Measurements from ENCODE around the gene ZNF385B. TPM values are rescaled to one million over a fixed set of nuclear protein-coding genes. Genes with fewer than 3 reads are reported as not detected.

Gene ZNF385B
- total RNA-seq, 4 donors from 2014 or later: 0.89 to 3.6 (median 1.8) TPM

- no peak overlapping the region for H3K27ac ChIP-seq
- no peaks in the 10 kb centered on the region for H3K9me3 ChIP-seq
- H3K4me1 ChIP-seq: no peaks in the 10 kb centered on the region
- H3K36me3 ChIP-seq: no peaks in the 10 kb centered on the region
- H3K27me3 ChIP-seq: no peaks in the 10 kb centered on the region
- TF ChIP-seq POLR2A (IDR thresholded peaks at IDR 0.05) (no peak), EP300 (IDR thresholded peaks at IDR 0.05) (no peak), POLR2AphosphoS5 (IDR thresholded peaks at IDR 0.05) (no peak)
- TF ChIP-seq, protein P1, sequence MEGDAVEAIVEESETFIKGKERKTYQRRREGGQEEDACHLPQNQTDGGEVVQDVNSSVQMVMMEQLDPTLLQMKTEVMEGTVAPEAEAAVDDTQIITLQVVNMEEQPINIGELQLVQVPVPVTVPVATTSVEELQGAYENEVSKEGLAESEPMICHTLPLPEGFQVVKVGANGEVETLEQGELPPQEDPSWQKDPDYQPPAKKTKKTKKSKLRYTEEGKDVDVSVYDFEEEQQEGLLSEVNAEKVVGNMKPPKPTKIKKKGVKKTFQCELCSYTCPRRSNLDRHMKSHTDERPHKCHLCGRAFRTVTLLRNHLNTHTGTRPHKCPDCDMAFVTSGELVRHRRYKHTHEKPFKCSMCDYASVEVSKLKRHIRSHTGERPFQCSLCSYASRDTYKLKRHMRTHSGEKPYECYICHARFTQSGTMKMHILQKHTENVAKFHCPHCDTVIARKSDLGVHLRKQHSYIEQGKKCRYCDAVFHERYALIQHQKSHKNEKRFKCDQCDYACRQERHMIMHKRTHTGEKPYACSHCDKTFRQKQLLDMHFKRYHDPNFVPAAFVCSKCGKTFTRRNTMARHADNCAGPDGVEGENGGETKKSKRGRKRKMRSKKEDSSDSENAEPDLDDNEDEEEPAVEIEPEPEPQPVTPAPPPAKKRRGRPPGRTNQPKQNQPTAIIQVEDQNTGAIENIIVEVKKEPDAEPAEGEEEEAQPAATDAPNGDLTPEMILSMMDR (IDR thresholded peaks at IDR 0.05): no peak
- 87% methylated on average over 4 of the region's 4 CpGs for WGBS
- H3K4me3 ChIP-seq: no peak overlapping the region
- DNase-seq (ENCODE audit: low spot score in 2 of 2): no peak
Observed at GRCh38 chr2:179712825-179713224, 148.6 kb downstream of the ZNF385B start.

DNA sequence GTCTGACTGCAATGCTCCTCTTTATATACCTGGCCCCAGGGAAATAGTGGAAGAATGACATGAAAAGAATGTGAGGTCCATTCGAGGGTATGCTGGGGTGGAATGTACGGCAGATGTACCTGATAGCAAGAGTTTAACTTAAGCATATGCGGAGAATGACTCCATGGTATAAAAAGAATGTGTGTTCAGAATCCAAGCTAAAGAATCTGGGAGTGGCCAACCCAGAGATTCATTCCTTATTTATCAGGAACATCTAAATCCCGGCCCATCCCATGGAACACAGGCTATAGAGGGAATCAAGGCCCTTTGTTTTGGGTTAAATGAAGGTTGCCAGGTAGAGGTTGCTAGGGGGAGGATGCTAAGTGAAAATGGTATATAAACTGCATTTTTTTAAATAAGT is 150.0 kb downstream of the ZNF385B start:
- Histone ChIP-seq H3K9me3 (no peaks in the 10 kb centered on the region), H3K27me3 (no peaks in the 10 kb centered on the region), H3K4me1 (no peaks in the 10 kb centered on the region), H3K4me3 (no peak overlapping the region), H3K36me3 (no peaks in the 10 kb centered on the region), H3K27ac (no peak overlapping the region)
- TF ChIP-seq EP300 (IDR thresholded peaks at IDR 0.05): no peak
- no peak for TF ChIP-seq POLR2A (IDR thresholded peaks at IDR 0.05)
- TF ChIP-seq, protein P1 (IDR thresholded peaks at IDR 0.05): no peak
- TF ChIP-seq POLR2AphosphoS5 (IDR thresholded peaks at IDR 0.05): no peak
- 58% methylated on average over 4 of the region's 4 CpGs for WGBS
- DNase-seq (ENCODE audit: low spot score in 2 of 2): no peak

DNA sequence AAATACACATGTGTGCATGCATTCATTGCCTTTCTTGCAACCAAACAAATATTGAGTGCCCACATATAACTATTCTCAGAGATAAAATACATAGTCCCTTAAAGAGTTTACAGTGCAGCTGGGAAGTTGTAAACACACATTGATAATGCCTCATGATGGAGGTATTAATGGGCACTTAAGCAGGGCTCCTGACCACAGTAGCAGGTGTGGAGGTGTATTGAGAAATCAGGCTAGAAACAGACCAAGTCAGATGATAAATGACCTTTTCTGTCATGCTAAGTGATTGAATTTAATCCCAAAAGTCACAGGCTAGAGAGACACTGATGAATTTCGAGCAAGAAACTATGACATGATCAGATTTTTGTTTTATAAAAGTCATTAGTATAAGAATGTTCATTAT is 157.7 kb downstream of the ZNF385B start:
- Histone ChIP-seq H3K36me3 (no peaks in the 10 kb centered on the region), H3K4me3 (no peak overlapping the region), H3K27me3 (no peaks in the 10 kb centered on the region), H3K27ac (no peak overlapping the region), H3K9me3 (no peaks in the 10 kb centered on the region), H3K4me1 (no peaks in the 10 kb centered on the region)
- 57% methylated on average over 1 of the region's 1 CpG for WGBS
- no peak for DNase-seq (ENCODE audit: low spot score in 2 of 2)
- TF ChIP-seq, protein P1 (IDR thresholded peaks at IDR 0.05): no peak
- no peak for TF ChIP-seq EP300 (IDR thresholded peaks at IDR 0.05)
- TF ChIP-seq POLR2A (IDR thresholded peaks at IDR 0.05): no peak
- TF ChIP-seq POLR2AphosphoS5 (IDR thresholded peaks at IDR 0.05): no peak

GRCh38 chr2:179702912-179703311 is 158.5 kb downstream of the ZNF385B start:
- 82% methylated on average over 1 of the region's 1 CpG for WGBS
- Histone ChIP-seq H3K27ac (no peak overlapping the region), H3K4me1 (no peaks in the 10 kb centered on the region), H3K9me3 (no peaks in the 10 kb centered on the region), H3K4me3 (no peak overlapping the region), H3K27me3 (no peaks in the 10 kb centered on the region), H3K36me3 (no peaks in the 10 kb centered on the region)
- DNase-seq (ENCODE audit: low spot score in 2 of 2): no peak
- no peak for TF ChIP-seq POLR2A (IDR thresholded peaks at IDR 0.05)
- TF ChIP-seq POLR2AphosphoS5 (IDR thresholded peaks at IDR 0.05): no peak
- no peak for TF ChIP-seq EP300 (IDR thresholded peaks at IDR 0.05)
- TF ChIP-seq, protein P1 (IDR thresholded peaks at IDR 0.05): no peak

DNA sequence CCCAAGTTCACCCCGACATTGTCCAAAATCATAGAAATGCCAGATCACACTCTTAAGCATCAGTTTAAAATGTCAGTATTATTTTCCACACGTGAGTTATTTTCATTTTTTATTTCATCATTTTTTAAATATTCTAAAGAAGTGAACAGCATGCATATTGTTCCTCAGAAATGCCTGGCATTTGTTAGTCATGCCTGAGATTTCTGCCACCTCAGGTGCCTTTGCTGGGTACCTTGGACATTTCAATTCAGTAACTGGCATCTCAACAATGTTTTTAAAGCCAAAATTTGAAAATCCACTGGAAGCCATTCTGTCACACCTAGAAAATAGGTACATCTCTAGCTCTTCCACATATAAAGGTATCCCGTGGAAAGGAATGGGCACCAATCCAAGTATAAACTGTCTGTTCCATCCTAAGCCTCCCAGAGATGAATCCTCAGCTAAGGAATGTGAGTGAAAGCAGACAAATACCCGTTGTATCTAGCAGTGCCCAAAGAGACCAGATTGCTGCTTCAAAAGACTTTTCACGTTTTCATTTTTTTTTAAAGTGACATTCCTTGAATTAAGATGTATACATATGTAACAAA is 159.8 kb downstream of the ZNF385B start:
- Histone ChIP-seq H3K27me3 (no peaks in the 10 kb centered on the region), H3K36me3 (no peaks in the 10 kb centered on the region), H3K9me3 (no peaks in the 10 kb centered on the region), H3K4me3 (no peak overlapping the region), H3K27ac (no peak overlapping the region), H3K4me1 (no peaks in the 10 kb centered on the region)
- no peak for TF ChIP-seq EP300 (IDR thresholded peaks at IDR 0.05)
- TF ChIP-seq POLR2A (IDR thresholded peaks at IDR 0.05): no peak
- TF ChIP-seq, protein P1 (IDR thresholded peaks at IDR 0.05): no peak
- TF ChIP-seq POLR2AphosphoS5 (IDR thresholded peaks at IDR 0.05): no peak
- 45% methylated on average over 5 of the region's 5 CpGs for WGBS
- no peak for DNase-seq (ENCODE audit: low spot score in 2 of 2)
